ENCODE measurements around the gene PLEKHN1. TPM values are rescaled to one million over a fixed set of nuclear protein-coding genes. Genes with fewer than 3 reads are reported as not detected.
"Not testable (repeated sequence)": the region's sequence is repeated elsewhere in the genome, so short reads cannot be mapped to it uniquely, and the experiment has no call there.

Gene PLEKHN1
- total RNA-seq, 2 experiments from 2014 or later, result 3.2 TPM

DNA sequence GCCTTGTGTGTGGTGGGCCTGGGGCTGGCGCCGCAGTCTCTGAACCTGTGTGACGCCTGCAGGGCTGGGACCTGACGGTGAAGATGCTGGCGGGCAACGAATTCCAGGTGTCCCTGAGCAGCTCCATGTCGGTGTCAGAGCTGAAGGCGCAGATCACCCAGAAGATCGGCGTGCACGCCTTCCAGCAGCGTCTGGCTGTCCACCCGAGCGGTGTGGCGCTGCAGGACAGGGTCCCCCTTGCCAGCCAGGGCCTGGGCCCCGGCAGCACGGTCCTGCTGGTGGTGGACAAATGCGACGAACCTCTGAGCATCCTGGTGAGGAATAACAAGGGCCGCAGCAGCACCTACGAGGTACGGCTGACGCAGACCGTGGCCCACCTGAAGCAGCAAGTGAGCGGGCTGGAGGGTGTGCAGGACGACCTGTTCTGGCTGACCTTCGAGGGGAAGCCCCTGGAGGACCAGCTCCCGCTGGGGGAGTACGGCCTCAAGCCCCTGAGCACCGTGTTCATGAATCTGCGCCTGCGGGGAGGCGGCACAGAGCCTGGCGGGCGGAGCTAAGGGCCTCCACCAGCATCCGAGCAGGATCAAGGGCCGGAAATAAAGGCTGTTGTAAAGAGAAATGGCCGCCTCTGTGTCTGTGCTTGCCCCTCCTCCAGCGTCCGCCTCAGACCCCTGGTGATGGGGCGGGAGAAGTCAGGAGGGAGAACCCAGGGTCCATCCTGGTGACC is 47.8 kb downstream of the PLEKHN1 start:
- H3K27ac Mint-ChIP-seq, result peak overlapping the region; percentile 94
- H3K4me3 Mint-ChIP-seq, result peak overlapping the region; percentile 94
- DNase-seq, result no peak
- peaks cover 5% of the 10 kb centered on the region for H3K9me3 Mint-ChIP-seq
- H3K27me3 Mint-ChIP-seq, result peaks cover under 1% of the 10 kb centered on the region
- peaks cover 40% of the 10 kb centered on the region for H3K36me3 Mint-ChIP-seq (ENCODE audit: low read depth)
- ChIA-PET POLR2A (no interaction called here), CTCF (interaction anchor here (0.9 to 8.5 kb wide), 11 partner anchors 11 to 357 kb away, joined by 3 to 67 read pairs (median 3); partner anchors contain the start of gene HES4)
- H3K4me1 Mint-ChIP-seq, result peaks cover 47% of the 10 kb centered on the region

DNA sequence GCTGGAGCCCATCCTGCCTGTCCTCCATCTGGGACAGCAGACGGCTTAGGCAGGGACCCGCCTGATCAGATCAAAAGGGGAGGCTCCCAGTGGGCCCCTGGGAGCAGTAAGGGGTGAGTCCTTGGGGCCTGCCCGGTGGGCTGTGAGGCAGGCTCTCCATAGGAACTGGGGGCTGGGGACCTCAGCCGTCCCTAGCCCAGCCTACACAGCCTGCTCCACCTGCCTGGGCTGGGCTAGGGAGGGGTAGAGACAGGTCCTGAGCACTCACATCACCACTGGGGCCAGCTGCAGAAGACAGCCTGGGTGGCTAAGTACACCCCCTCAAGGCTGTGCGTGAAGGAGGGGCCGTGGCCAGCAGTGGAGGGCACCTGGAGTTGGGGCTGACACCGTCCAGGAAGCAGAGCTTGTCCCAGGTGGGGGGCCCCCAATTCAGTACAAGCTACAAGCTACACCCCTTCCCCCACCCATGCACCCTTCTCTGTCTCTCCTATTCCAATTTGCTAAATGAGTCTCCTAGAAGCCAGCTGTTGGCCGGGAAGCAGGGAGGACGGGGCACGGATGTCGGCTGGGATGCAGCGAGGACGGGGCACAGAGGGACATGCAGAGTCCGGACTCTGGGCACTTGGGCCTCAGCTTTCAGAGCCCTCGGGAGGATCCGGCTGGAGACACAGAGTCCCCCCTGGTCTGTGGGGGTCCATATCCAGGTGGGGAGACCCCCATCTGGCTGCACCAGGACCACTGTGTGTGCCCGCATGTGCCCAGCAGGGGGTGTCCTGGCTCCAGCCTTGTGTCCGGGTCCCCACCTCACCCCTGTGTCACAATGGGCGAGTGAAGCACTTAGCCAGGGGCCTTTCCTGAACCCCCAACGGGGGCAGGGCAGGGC is 48.8 kb downstream of the PLEKHN1 start:
- ChIA-PET POLR2A (no interaction called here), CTCF (interaction anchor here (0.9 to 8.5 kb wide), 4 partner anchors 12 to 49 kb away, joined by 3 to 67 read pairs (median 6); partner anchors contain the start of gene HES4)
- Mint-ChIP-seq H3K9me3 (peaks cover 5% of the 10 kb centered on the region), H3K4me3 (peak overlapping the region; percentile 94), H3K27me3 (no peaks in the 10 kb centered on the region), H3K36me3 (ENCODE audit: low read depth) (peaks cover 40% of the 10 kb centered on the region), H3K27ac (peak overlapping the region; percentile 94), H3K4me1 (peaks cover 46% of the 10 kb centered on the region)
- no peak for DNase-seq

DNA sequence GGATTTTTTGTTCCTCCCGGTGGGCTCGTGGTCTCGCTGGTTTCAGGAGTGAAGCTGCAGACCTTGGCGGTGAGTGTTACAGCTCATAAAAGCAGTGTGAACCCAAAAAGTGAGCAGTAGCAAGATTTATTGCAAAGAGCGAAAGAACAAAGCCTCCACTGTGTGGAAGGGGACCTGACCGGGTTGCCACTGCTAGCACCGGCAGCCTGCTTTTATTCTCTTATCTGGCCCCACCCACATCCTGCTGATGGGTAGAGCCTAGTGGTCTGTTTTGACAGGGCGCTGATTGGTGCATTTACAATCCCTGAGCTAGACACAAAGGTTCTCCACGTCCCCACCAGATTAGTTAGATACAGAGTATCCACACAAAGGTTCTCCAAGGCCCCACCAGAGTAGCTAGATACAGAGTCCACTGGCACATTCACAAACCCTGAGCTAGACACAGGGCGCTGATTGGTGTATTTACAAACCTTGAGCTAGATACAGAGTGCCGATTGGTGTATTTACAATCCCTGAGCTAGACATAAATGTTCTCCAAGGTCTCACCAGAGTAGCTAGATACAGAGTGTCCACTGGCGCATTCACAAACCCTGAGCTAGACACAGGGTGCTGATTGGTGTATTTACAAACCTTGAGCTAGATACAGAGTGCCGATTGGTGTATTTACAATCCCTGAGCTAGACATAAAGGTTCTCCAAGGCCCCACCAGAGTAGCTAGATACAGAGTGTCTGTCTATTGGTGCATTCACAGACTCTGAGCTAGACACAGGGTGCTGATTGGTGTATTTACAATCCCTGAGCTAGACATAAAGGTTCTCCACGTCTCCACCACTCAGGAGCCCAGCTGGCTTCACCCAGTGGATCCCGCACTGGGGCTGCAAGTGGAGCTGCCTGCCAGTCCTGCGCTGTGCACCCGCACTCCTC is 51.4 kb downstream of the PLEKHN1 start:
- CTCF ChIA-PET, result interaction anchor here (2.6 to 8.5 kb wide), 2 partner anchors 15 to 46 kb away, joined by 7 to 67 read pairs; partner anchors contain the start of gene HES4
- POLR2A ChIA-PET, DNase-seq, H3K9me3 Mint-ChIP-seq: not testable (repeated sequence)
- H3K4me3 Mint-ChIP-seq, result peak overlapping the region; percentile 34
- peaks cover 12% of the 10 kb centered on the region for H3K27me3 Mint-ChIP-seq
- H3K27ac Mint-ChIP-seq, result peak overlapping the region; percentile 78
- H3K4me1 Mint-ChIP-seq, result peaks cover 46% of the 10 kb centered on the region
- peaks cover 40% of the 10 kb centered on the region for H3K36me3 Mint-ChIP-seq (ENCODE audit: low read depth)

DNA sequence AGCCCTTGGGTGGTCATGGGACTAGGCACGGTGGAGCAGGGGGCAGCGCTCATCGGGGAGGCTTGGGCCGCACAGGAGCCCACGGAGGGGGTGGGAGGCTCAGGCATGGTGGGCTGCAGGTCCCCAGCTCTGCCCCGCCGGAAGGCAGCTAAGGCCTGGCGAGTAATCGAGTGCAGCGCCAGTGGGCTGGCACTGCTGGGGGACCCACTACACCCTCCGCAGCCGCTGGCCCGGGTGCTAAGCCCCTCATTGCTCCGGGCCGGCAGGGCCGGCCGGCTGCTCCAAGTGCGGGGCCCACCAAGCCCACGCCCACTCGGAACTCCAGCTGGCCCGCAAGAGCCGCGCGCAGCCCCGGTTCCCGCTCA is 52.0 kb downstream of the PLEKHN1 start:
- peaks cover 37% of the 10 kb centered on the region for H3K36me3 Mint-ChIP-seq (ENCODE audit: low read depth)
- H3K27ac Mint-ChIP-seq, DNase-seq, POLR2A ChIA-PET, H3K9me3 Mint-ChIP-seq: not testable (repeated sequence)
- H3K27me3 Mint-ChIP-seq, result peaks cover 14% of the 10 kb centered on the region
- CTCF ChIA-PET, result interaction anchor here (1.2 to 8.5 kb wide), 3 partner anchors 16 to 46 kb away, joined by 5 to 67 read pairs (median 8); partner anchors contain the start of gene HES4
- peaks cover 46% of the 10 kb centered on the region for H3K4me1 Mint-ChIP-seq
- H3K4me3 Mint-ChIP-seq, result peak overlapping the region; percentile 34

DNA sequence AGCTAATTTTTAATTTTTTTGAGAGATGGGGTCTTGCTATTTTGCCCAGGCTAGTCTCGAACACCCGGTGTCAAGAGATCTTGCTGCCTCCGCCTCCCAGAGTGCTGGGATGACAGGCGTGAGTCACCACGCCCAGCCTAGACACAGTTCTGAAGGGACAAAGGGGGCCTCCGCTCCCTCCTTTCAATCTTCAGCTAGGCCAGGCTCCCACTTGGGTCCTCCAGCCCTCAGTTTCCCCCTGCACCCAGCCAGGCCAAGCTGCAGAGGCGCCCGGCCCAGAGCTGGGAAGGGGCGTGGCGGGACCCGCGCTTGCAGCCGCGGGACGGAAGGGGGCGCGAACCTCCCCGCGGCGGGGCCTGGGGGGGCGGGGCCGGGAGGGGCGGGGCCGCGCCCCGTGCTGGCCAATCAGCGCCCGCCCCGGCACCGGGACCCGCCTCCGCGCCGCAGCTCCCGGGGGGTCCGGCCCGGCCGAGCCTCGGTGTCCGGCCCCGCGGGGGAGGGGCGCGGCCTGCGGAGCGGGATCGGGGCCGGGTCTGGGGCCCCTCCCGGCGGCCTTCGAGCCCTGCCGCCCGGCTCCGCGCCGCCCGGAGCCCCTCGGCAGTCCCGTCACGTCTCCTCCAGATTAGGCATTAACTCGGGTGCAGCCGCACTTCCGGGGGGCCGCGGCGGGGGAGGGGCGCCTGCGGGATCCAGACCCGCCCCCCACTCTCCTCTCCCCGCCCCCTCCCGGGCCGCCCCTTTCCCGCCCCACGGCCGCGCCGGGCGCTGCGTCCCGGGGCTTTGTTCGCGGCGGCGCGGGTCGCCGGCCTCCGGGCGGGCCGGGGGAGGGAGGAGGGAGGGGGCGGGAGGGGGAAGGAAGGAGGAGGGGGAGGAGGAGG is 53.1 kb downstream of the PLEKHN1 start:
- Mint-ChIP-seq H3K4me3 (peak overlapping the region; percentile 71), H3K9me3 (peaks cover 5% of the 10 kb centered on the region), H3K36me3 (ENCODE audit: low read depth) (peaks cover 27% of the 10 kb centered on the region), H3K4me1 (peaks cover 38% of the 10 kb centered on the region), H3K27ac (peak overlapping the region; percentile 76), H3K27me3 (peaks cover 14% of the 10 kb centered on the region)
- DNase-seq, result peak; percentile 78
- ChIA-PET POLR2A (no interaction called here), CTCF (interaction anchor here (0.6 to 8.5 kb wide), 8 partner anchors 13 to 485 kb away, joined by 3 to 67 read pairs (median 4); partner anchors contain the start of gene HES4)

DNA sequence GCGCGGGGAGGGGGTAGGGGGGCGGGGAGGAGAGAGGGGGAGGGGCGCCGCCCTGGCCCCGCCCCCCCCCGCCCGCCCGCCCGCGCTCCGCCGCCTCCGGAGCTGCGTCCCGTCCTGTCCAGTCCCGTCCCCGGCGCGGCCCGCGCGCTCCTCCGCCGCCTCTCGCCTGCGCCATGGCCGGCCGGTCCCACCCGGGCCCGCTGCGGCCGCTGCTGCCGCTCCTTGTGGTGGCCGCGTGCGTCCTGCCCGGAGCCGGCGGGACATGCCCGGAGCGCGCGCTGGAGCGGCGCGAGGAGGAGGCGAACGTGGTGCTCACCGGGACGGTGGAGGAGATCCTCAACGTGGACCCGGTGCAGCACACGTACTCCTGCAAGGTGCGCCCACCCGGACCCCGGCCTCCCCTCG is 53.7 kb downstream of the PLEKHN1 start, which contains the start of gene AGRN:
TSS of gene AGRN (plus strand) at position 121 of the 405 bp plus-strand sequence. CDS start at position 174, 53 bp downstream.
- Mint-ChIP-seq H3K9me3 (peaks cover 5% of the 10 kb centered on the region), H3K4me3 (peak within 1 kb of the TSS; percentile 71), H3K27ac (peak within 1 kb of the TSS; percentile 76), H3K4me1 (peaks cover 32% of the 10 kb centered on the region), H3K36me3 (ENCODE audit: low read depth) (peaks cover 20% of the 10 kb centered on the region), H3K27me3 (peaks cover 14% of the 10 kb centered on the region)
- no peak for DNase-seq
- ChIA-PET CTCF (interaction anchor here (0.8 to 8.5 kb wide), 5 partner anchors 13 to 205 kb away, joined by 3 to 67 read pairs (median 7); partner anchors contain the start of gene HES4), POLR2A (interaction anchor here (0.6 kb wide), 1 partner anchor 28 kb away, joined by 3 read pairs; no protein-coding TSS in a partner anchor)

DNA sequence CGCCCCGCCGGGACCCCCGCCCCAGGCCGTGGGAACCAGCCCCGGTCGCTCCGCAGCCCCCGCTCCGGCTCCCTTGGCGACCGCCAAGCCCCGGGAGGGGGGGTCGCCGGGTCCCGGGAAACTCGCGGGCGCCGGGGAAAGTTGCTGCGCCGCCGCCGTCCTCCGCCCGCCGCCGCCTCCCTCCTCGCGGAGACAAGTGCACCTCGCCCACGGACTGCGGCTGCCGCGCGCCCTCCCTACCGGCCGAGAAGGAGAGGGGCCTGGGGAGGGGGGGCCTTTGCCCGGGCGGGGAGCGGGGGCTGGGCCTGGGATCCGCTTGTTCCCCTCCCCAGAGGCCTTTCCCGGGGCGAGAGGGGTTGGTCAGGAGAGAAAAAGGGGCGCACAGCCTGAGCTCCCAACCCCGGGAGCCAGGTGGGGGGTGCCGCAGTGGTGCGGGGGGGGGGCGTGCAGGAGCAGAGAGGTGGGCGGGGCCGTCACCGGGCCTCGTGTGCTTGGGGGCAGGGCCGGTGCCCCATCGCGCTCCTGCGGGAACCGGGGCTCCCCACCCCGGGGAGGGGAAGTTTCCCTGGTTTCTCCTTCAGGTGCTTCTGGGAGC is 54.2 kb downstream of the PLEKHN1 start:
- CTCF ChIA-PET, result no interaction called here
- no peak for DNase-seq
- H3K4me3 Mint-ChIP-seq, result no peak overlapping the region

DNA sequence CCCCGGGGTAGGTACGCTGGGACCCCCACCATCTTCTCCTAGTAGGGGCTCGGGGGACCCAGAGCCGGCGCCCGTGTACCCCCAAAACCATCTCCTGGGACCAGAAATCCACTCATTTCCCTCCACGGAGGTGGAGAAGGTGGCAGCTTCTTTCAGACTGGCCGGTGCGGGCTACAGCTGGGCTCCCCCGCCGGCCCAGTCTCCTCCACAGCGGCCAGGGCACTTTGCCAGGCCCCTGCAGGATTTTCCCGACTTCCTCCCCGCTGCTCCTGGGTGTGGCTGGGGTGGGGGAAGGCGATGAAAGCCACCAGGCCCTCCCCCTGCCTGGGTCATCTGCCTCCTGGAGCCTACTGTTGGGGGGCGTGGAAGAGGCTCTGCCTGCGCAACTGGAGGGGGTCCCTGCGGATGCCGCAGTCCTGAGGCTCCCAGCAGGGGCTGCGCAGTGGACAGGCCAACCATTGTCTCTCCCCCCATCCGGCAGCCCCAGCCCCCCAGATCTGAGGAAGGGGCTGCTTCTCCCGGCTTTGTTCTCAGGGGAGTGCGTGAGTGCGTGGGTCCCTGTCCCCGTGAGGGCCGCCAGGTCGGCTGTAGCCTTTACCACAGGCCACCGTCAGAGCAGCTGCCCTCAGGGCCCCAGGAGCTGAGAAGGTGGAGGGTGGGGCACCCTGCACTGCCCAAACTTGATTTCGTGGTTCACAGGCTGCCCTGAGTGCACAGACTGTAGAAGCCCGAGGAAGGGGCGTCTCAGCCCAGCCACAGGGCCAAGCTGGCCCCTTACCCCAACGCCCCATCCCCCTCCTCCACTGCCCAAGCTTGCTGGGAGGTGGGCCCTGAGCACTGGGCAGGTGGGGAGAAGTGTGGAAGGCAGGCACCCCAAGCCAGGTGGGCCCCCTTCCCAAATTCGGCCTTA is 55.0 kb downstream of the PLEKHN1 start:
- H3K36me3 Mint-ChIP-seq (ENCODE audit: low read depth), result peaks cover 12% of the 10 kb centered on the region
- DNase-seq, result no peak
- peak overlapping the region; percentile 55 for H3K4me3 Mint-ChIP-seq
- peaks cover 27% of the 10 kb centered on the region for H3K4me1 Mint-ChIP-seq
- ChIA-PET POLR2A (no interaction called here), CTCF (no interaction called here)
- H3K27me3 Mint-ChIP-seq, result peaks cover 14% of the 10 kb centered on the region
- peaks cover 5% of the 10 kb centered on the region for H3K9me3 Mint-ChIP-seq
- no peak overlapping the region for H3K27ac Mint-ChIP-seq

More for the DNA sequence above, 54.2 kb downstream of the PLEKHN1 start:
- Mint-ChIP-seq H3K9me3 (peaks cover 5% of the 10 kb centered on the region), H3K27me3 (peaks cover 14% of the 10 kb centered on the region), H3K36me3 (ENCODE audit: low read depth) (peaks cover 15% of the 10 kb centered on the region), H3K4me1 (peaks cover 27% of the 10 kb centered on the region), H3K27ac (no peak overlapping the region)
- POLR2A ChIA-PET, result interaction anchor here (0.6 kb wide), 1 partner anchor 28 kb away, joined by 3 read pairs; no protein-coding TSS in a partner anchor

DNA sequence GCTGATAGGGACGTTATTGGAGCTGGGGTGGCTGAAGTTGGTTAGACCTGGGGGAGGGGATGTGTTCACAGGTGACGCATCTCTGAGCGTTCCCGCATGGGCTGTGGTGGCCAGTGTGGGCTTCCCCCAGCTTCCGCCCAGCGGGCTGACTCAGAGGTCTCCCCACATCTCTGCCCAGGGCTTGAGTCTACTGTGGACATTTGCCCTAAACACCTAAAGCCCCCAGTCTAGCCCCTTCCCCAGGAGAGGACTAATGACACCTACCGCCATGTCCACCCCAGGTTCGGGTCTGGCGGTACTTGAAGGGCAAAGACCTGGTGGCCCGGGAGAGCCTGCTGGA is 55.6 kb downstream of the PLEKHN1 start:
- peaks cover 9% of the 10 kb centered on the region for H3K36me3 Mint-ChIP-seq (ENCODE audit: low read depth)
- CTCF ChIA-PET, result no interaction called here

DNA sequence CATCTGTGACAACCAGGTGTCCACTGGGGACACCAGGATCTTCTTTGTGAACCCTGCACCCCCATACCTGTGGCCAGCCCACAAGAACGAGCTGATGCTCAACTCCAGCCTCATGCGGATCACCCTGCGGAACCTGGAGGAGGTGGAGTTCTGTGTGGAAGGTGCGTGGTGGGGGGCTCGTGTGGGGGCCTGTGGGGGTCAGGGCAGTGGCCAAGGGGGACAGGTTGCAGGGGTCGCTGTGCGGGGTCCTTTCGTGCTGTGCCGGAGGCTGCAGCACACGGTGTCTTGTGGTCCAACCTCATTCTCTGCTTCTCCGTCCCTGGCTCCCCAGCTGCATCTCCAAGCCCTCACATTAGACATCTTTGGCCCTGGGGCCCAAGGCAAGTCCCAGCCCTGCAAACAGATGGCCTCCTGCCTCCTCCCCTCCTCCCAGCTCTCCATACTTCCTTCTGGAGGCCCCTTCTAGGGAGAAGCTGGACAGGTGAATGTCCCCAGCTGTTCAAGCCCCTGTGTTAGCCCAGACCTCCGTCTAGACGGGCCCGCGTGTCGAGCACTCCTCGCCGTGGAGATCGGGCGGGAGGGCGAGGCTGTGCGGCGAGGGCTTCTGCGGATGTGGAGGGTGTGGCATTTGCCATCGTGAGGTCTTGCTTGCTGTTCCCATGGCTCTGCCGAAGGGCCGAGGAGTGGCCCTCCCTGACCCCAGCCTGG is 56.2 kb downstream of the PLEKHN1 start:
- POLR2A ChIA-PET, result no interaction called here

More for the DNA sequence above, 55.6 kb downstream of the PLEKHN1 start:
- H3K27ac Mint-ChIP-seq, result no peak overlapping the region
- peaks cover 5% of the 10 kb centered on the region for H3K9me3 Mint-ChIP-seq
- H3K27me3 Mint-ChIP-seq, result peaks cover 14% of the 10 kb centered on the region
- no peak for DNase-seq
- POLR2A ChIA-PET, result no interaction called here
- H3K4me1 Mint-ChIP-seq, result peaks cover 27% of the 10 kb centered on the region
- H3K4me3 Mint-ChIP-seq, result no peak overlapping the region

More for the DNA sequence above, 56.2 kb downstream of the PLEKHN1 start:
- Mint-ChIP-seq H3K9me3 (no peaks in the 10 kb centered on the region), H3K4me1 (peaks cover 22% of the 10 kb centered on the region), H3K27me3 (peaks cover 16% of the 10 kb centered on the region), H3K27ac (peak overlapping the region; percentile 38), H3K4me3 (peak overlapping the region; percentile 19), H3K36me3 (ENCODE audit: low read depth) (peaks cover 3% of the 10 kb centered on the region)
- CTCF ChIA-PET, result no interaction called here
- DNase-seq, result no peak
